PC-3 (cell line): ENCODE data around the gene HOXC4. TPM values are rescaled to one million over a fixed set of nuclear protein-coding genes. Genes with fewer than 3 reads are reported as not detected.

ENCODE experiments used
- ATAC-seq: fragments of 200-7000 bp; cut with Tn5 transposase; 2 replicates; pipeline ENCODE4 v1.9.1; 2020; ENCODE audit warnings: mild to moderate bottlenecking, moderate library complexity
- BruUV-seq: library from RNA; stranded (reverse); fragments of 400-500 nt; replicated peaks from 2 replicates; lab custom pipeline; 2021; lab: Mats Ljungman, UMichigan
- CTCF ChIA-PET: fragments of 300-600 bp; sonication (Branson Sonifier 250); formaldehyde crosslinking; loops from one replicate; lab custom pipeline; 2022; ENCODE audit warnings: antibody characterized with exemption; lab: Charles Lee
- POLR2A ChIA-PET: fragments of 300-600 bp; sonication (Branson Sonifier 250); formaldehyde crosslinking; loops from one replicate; lab custom pipeline; 2022; ENCODE audit warnings: antibody characterized with exemption; ENCODE audit not compliant: unreplicated experiment; lab: Charles Lee
- DNase-seq: peaks from one replicate; pipeline ENCODE4 v3.0.0-alpha.2; 2015
- H2AFZ ChIP-seq: fragments of 300-600 bp; sonication (generic); 2 replicates; pipeline ENCODE4 v1.6.0; 2016; ENCODE audit warnings: antibody characterized with exemption, low read length
- H3F3A ChIP-seq: fragments of 300-600 bp; sonication (generic); one replicate; pipeline ENCODE4 v1.6.0; 2017; ENCODE audit warnings: antibody characterized with exemption, low read length, control low read depth, mild to moderate bottlenecking; ENCODE audit not compliant: unreplicated experiment
- H3K27ac ChIP-seq: fragments of 300-600 bp; sonication (generic); 2 replicates; pipeline ENCODE4 v1.5.1; 2016; ENCODE audit warnings: mild to moderate bottlenecking, low read length
- H3K27me3 ChIP-seq: fragments of 300-600 bp; sonication (generic); 2 replicates; pipeline ENCODE4 v1.6.1; 2016; ENCODE audit warnings: low read length, mixed read lengths
- H3K36me3 ChIP-seq: fragments of 300-600 bp; sonication (generic); 2 replicates; pipeline ENCODE4 v1.6.1; 2016; ENCODE audit warnings: low read depth, mixed run types, low read length, mixed read lengths
- H3K4me1 ChIP-seq: fragments of 300-600 bp; sonication (generic); 2 replicates; pipeline ENCODE4 v1.5.1; 2016; ENCODE audit warnings: low read length; ENCODE audit not compliant: insufficient read depth
- H3K4me2 ChIP-seq: fragments of 300-600 bp; sonication (generic); 2 replicates; pipeline ENCODE4 v1.6.0; 2016; ENCODE audit warnings: low read length
- H3K4me3 ChIP-seq: fragments of 300-600 bp; sonication (generic); 2 replicates; pipeline ENCODE4 v1.5.1; 2016; ENCODE audit warnings: mild to moderate bottlenecking, low read length, mixed read lengths
- H3K79me2 ChIP-seq: fragments of 300-600 bp; sonication (generic); 2 replicates; pipeline ENCODE4 v1.6.1; 2017; ENCODE audit warnings: low read length, mixed read lengths
- H3K9ac ChIP-seq: fragments of 300-600 bp; sonication (generic); 2 replicates; pipeline ENCODE4 v1.6.0; 2016; ENCODE audit warnings: mild to moderate bottlenecking, low read length
- H3K9me2 ChIP-seq: fragments of 300-600 bp; sonication (generic); replicated peaks from 2 replicates; pipeline ENCODE4 v1.6.1; 2016; ENCODE audit warnings: mixed run types, low read length, mixed read lengths
- H3K9me3 ChIP-seq: fragments of 300-600 bp; sonication (generic); 2 replicates; pipeline ENCODE4 v1.6.1; 2016; ENCODE audit warnings: low read length, mixed read lengths
- H4K20me1 ChIP-seq: fragments of 300-600 bp; sonication (generic); 2 replicates; pipeline ENCODE4 v1.6.1; 2016; ENCODE audit warnings: low read length, mixed read lengths
- CTCF ChIP-seq: fragments of 300-600 bp; sonication (generic); conservative IDR thresholded peaks from 2 replicates; pipeline ENCODE4 v1.5.1; 2017; ENCODE audit warnings: antibody characterized with exemption, low read depth, mild to moderate bottlenecking, low read length
- EZH2 ChIP-seq: fragments of 300-600 bp; sonication (generic); IDR thresholded peaks from one replicate; pipeline ENCODE4 v1.6.1; 2017; ENCODE audit warnings: antibody characterized with exemption, mild to moderate bottlenecking, low read length; ENCODE audit not compliant: unreplicated experiment
- EZH2phosphoT487 ChIP-seq: fragments of 300-600 bp; sonication (generic); IDR thresholded peaks from 2 replicates; pipeline ENCODE4 v1.6.1; 2018; ENCODE audit warnings: mild to moderate bottlenecking, antibody characterized with exemption, low read length, borderline replicate concordance
- intact Hi-C: fragments of 100-400 bp; cut with micrococcal nuclease; formaldehyde crosslinking; loops from 2 replicates; pipeline ENCODE4 v1.9.0; 2023
- total RNA-seq: library from RNA; depleted of rRNA; stranded (reverse); fragments of >200 nt; gene quantifications from 2 replicates; pipeline ENCODE4 v1.2.3, GENCODE V29; 2014

HOXC4 gene
- total RNA-seq, 1 experiment from 2014 or later = 1.8 TPM

- H3K36me3 ChIP-seq = no peaks in the 10 kb centered on the region
- TF ChIP-seq EZH2 (no peak), EZH2phosphoT487 (no peak), CTCF (no peak)
- peak overlapping the region; percentile 89 for H3K9ac ChIP-seq
- no peaks in the 10 kb centered on the region for H4K20me1 ChIP-seq
- DNase-seq (peak; percentile 86), ATAC-seq (peak; percentile 73)
- no TSS peak for BruUV-seq
- H3F3A ChIP-seq = no peaks in the 10 kb centered on the region
- intact Hi-C loops = no loop called here
- no peaks in the 10 kb centered on the region for H3K9me2 ChIP-seq
- no peaks in the 10 kb centered on the region for H3K9me3 ChIP-seq
- peaks cover 58% of the 10 kb centered on the region for H3K79me2 ChIP-seq
- POLR2A ChIA-PET = interaction anchor here (0.5 to 1.6 kb wide), 5 partner anchors 14 to 262 kb away, joined by 3 to 11 read pairs (median 4); partner anchors contain the start of gene HNRNPA1
- peak overlapping the region; percentile 38 for H3K27ac ChIP-seq
- peak overlapping the region; percentile 87 for H2AFZ ChIP-seq
- H3K27me3 ChIP-seq = no peaks in the 10 kb centered on the region
- H3K4me3 ChIP-seq = peak overlapping the region; percentile 96
- CTCF ChIA-PET = interaction anchor here (0.7 to 1.9 kb wide), 5 partner anchors 9 to 176 kb away, joined by 3 to 23 read pairs (median 16); partner anchors contain the start of genes HOXC5 and HOXC8
- peak overlapping the region; percentile 100 for H3K4me2 ChIP-seq
- H3K4me1 ChIP-seq = peaks cover 21% of the 10 kb centered on the region
These were observed 35.7 kb upstream of the HOXC4 start for GRCh38 chr12:54017878-54018467.

GRCh38 chr12:54018468-54018984, 35.1 kb upstream of the HOXC4 start:
- no peaks in the 10 kb centered on the region for H3K27me3 ChIP-seq
- DNase-seq (no peak), ATAC-seq (no peak)
- peaks cover 64% of the 10 kb centered on the region for H3K79me2 ChIP-seq
- ChIA-PET CTCF (no interaction called here), POLR2A (no interaction called here)
- H3K4me2 ChIP-seq = peak overlapping the region; percentile 100
- H3F3A ChIP-seq = no peaks in the 10 kb centered on the region
- H3K4me3 ChIP-seq = peak overlapping the region; percentile 96
- TF ChIP-seq CTCF (no peak), EZH2 (no peak), EZH2phosphoT487 (no peak)
- peak overlapping the region; percentile 87 for H2AFZ ChIP-seq
- H3K9me2 ChIP-seq = no peaks in the 10 kb centered on the region
- BruUV-seq = TSS peak; percentile 73
- no peaks in the 10 kb centered on the region for H3K36me3 ChIP-seq
- intact Hi-C loops = no loop called here
- peak overlapping the region; percentile 89 for H3K9ac ChIP-seq
- peak overlapping the region; percentile 38 for H3K27ac ChIP-seq
- peaks cover 15% of the 10 kb centered on the region for H3K4me1 ChIP-seq
- no peaks in the 10 kb centered on the region for H4K20me1 ChIP-seq
- H3K9me3 ChIP-seq = no peaks in the 10 kb centered on the region
